T-cell (primary cell): Measurements from ENCODE around the gene KAZN. TPM values are rescaled to one million over a fixed set of nuclear protein-coding genes. Genes with fewer than 3 reads are reported as not detected.

Source experiments
- ATAC-seq, 4 experiments: fragments of 200-7000 bp in 3 of 4; fragments of 150-1000 bp in 1 of 4; cut with Tn5 transposase; replicated peaks in 1 of 4; 1 replicate in 3 of 4; 2 replicates in 1 of 4; pipeline ENCODE4 v1.10.0; 2021; ENCODE audit warnings: moderate library complexity in 3 of 4, mild to moderate bottlenecking in 2 of 4, moderate number of reproducible peaks in 1 of 4
- CTCF ChIA-PET, 2 donors: fragments of 300-600 bp; sonication (Branson Sonifier 250); formaldehyde crosslinking; loops; one replicate each; lab custom pipeline; 2022; ENCODE audit warnings: antibody characterized with exemption in 2 of 2; lab: Charles Lee
- POLR2A ChIA-PET, 2 donors: fragments of 300-600 bp; sonication (Branson Sonifier 250); formaldehyde crosslinking; loops; one replicate each; lab custom pipeline; 2022; ENCODE audit warnings: antibody characterized with exemption in 2 of 2; lab: Charles Lee
- DNase-seq, 35 experiments: peaks; one replicate each; pipeline versions ENCODE4 v3.0.0 to v3.0.0-alpha.2; 2013 to 2023
- H3K27ac ChIP-seq: one replicate; pipeline ENCODE4 v1.5.1; 2013; ENCODE audit warnings: low read length
- H3K27me3 ChIP-seq, 2 experiments: replicated peaks in 1 of 2; 1 replicate in 1 of 2; 2 replicates in 1 of 2; pipeline versions ENCODE4 v1.6.1 to v1.7.0; 2013; ENCODE audit warnings: low read length in 1 of 2, mixed read lengths in 1 of 2; ENCODE audit not compliant: control insufficient read depth in 2 of 2, insufficient read depth in 2 of 2; ENCODE audit errors: extremely low read depth in 1 of 2
- H3K36me3 ChIP-seq, 2 donors: 1 replicate in 1 of 2; 2 replicates in 1 of 2; pipeline versions ENCODE4 v1.6.1 to v1.7.0; 2013; ENCODE audit warnings: low read length in 1 of 2; ENCODE audit not compliant: control insufficient read depth in 2 of 2, insufficient read depth in 1 of 2; ENCODE audit errors: extremely low read depth in 1 of 2
- H3K4me1 ChIP-seq, 2 experiments: 1 replicate in 1 of 2; 2 replicates in 1 of 2; pipeline versions ENCODE4 v1.6.1 to v1.7.0; 2013; ENCODE audit warnings: low read length in 2 of 2, mixed read lengths in 1 of 2; ENCODE audit not compliant: insufficient read depth in 2 of 2, control insufficient read depth in 1 of 2; ENCODE audit errors: extremely low read depth in 1 of 2
- H3K4me3 ChIP-seq, 2 donors: 1 replicate in 1 of 2; 2 replicates in 1 of 2; pipeline versions ENCODE4 v1.5.1 to v1.7.0; 2013; ENCODE audit warnings: mild to moderate bottlenecking in 2 of 2, low read length in 1 of 2, moderate library complexity in 1 of 2; ENCODE audit not compliant: control insufficient read depth in 1 of 2; ENCODE audit errors: extremely low read depth in 1 of 2
- H3K9me3 ChIP-seq: 2 replicates; pipeline ENCODE4 v1.7.0; 2013
- H3K27ac Mint-ChIP-seq, 2 donors: one replicate each; pipeline ENCODE4 v1.8.0; 2020 to 2021; ENCODE audit warnings: mild to moderate bottlenecking in 2 of 2, mixed read lengths in 2 of 2
- H3K27me3 Mint-ChIP-seq, 2 donors: one replicate each; pipeline ENCODE4 v1.8.0; 2021 to 2022; ENCODE audit warnings: mixed read lengths in 2 of 2
- H3K36me3 Mint-ChIP-seq: one replicate; pipeline ENCODE4 v1.8.0; 2021; ENCODE audit warnings: mixed read lengths
- H3K4me1 Mint-ChIP-seq, 3 donors: one replicate each; pipeline ENCODE4 v1.8.0; 2020 to 2022; ENCODE audit warnings: mixed read lengths in 3 of 3, mild to moderate bottlenecking in 1 of 3
- H3K4me3 Mint-ChIP-seq, 3 donors: one replicate each; pipeline ENCODE4 v1.8.0; 2020 to 2022; ENCODE audit warnings: mild to moderate bottlenecking in 3 of 3, mixed read lengths in 3 of 3, moderate library complexity in 3 of 3
- H3K9me3 Mint-ChIP-seq, 3 donors: one replicate each; pipeline ENCODE4 v1.8.0; 2020 to 2022; ENCODE audit warnings: mixed read lengths in 3 of 3
- WGBS: methylation state at CpG from one replicate; pipeline ENCODE4 v1.1.5; 2013; ENCODE audit warnings: missing lambda C conversion rate; ENCODE audit not compliant: insufficient coverage; 5-methylcytosine and 5-hydroxymethylcytosine counted together
- total RNA-seq, 35 experiments: library from RNA in 6 of 35; stranded (reverse) in 6 of 35; fragments of 120-200 nt in 1 of 35; gene quantifications; one replicate each; pipeline versions ENCODE4 v1.2.1 to v1.2.4 and lab custom pipeline; 2013 to 2026

Gene KAZN
- total RNA-seq, 5 donors from 2014 or later (not counting 1 experiment from before 2014, with no cell fraction given): 0.18 to 0.58 (median 0.30) TPM

- no peak overlapping the region for H3K4me3 Mint-ChIP-seq
- H3K36me3 ChIP-seq: no peaks in the 10 kb centered on the region
- peaks cover 3% of the 10 kb centered on the region in 2 donors for H3K27me3 Mint-ChIP-seq
- 48% methylated on average over 5 of the region's 9 CpGs for WGBS
- ATAC-seq (no peak), DNase-seq (no peak)
- ChIA-PET POLR2A (no interaction called here), CTCF (no interaction called here)
- no peak overlapping the region for H3K27ac Mint-ChIP-seq
- H3K9me3 ChIP-seq: no peaks in the 10 kb centered on the region
- H3K4me3 ChIP-seq: no peak overlapping the region
- no peaks in the 10 kb centered on the region for H3K36me3 Mint-ChIP-seq
- H3K9me3 Mint-ChIP-seq: no peaks in the 10 kb centered on the region
- H3K4me1 ChIP-seq: no peaks in the 10 kb centered on the region
- peaks cover 0 to 5% of the 10 kb centered on the region in 2 experiments for H3K27me3 ChIP-seq
- H3K27ac ChIP-seq: no peak overlapping the region
- no peaks in the 10 kb centered on the region for H3K4me1 Mint-ChIP-seq
These were observed 202.1 kb downstream of the KAZN start for GRCh38 chr1:14800500-14801076.

- POLR2A ChIA-PET: no interaction called here
These were observed 204.7 kb downstream of the KAZN start for GRCh38 chr1:14803002-14803789.

GRCh38 chr1:14804626-14805025 is 206.1 kb downstream of the KAZN start:
- no peaks in the 10 kb centered on the region for H3K4me1 Mint-ChIP-seq
- Histone ChIP-seq H3K9me3 (no peaks in the 10 kb centered on the region), H3K4me1 (no peaks in the 10 kb centered on the region), H3K4me3 (no peak overlapping the region), H3K36me3 (no peaks in the 10 kb centered on the region), H3K27ac (no peak overlapping the region), H3K27me3 (peaks cover 0 to 8% of the 10 kb centered on the region in 2 experiments)
- ChIA-PET CTCF (no interaction called here), POLR2A (no interaction called here)
- DNase-seq (no peak), ATAC-seq (no peak)
- H3K9me3 Mint-ChIP-seq: peaks cover 3 to 15% (median 10%) of the 10 kb centered on the region in 3 donors
- WGBS: 47% methylated on average over 2 of the region's 5 CpGs
- H3K27me3 Mint-ChIP-seq: peaks cover 0 to 3% of the 10 kb centered on the region in 2 donors
- H3K4me3 Mint-ChIP-seq: no peak overlapping the region
- H3K27ac Mint-ChIP-seq: no peak overlapping the region
- no peaks in the 10 kb centered on the region for H3K36me3 Mint-ChIP-seq

More at GRCh38 chr1:14803002-14803789, 204.7 kb downstream of the KAZN start:
- ATAC-seq (no peak), DNase-seq (no peak)
- H3K36me3 ChIP-seq: no peaks in the 10 kb centered on the region
- Mint-ChIP-seq H3K27ac (no peak overlapping the region), H3K27me3 (peaks cover 0 to 3% of the 10 kb centered on the region in 2 donors), H3K4me1 (no peaks in the 10 kb centered on the region), H3K36me3 (no peaks in the 10 kb centered on the region), H3K4me3 (no peak overlapping the region), H3K9me3 (peaks cover 0 to 12% (median 10%) of the 10 kb centered on the region in 3 donors)
- peaks cover 0 to 5% of the 10 kb centered on the region in 2 experiments for H3K27me3 ChIP-seq
- CTCF ChIA-PET: no interaction called here
- no peaks in the 10 kb centered on the region for H3K4me1 ChIP-seq
- H3K27ac ChIP-seq: no peak overlapping the region
- no peaks in the 10 kb centered on the region for H3K9me3 ChIP-seq
- H3K4me3 ChIP-seq: no peak overlapping the region
- 89% methylated on average over 12 of the region's 19 CpGs for WGBS

- Histone ChIP-seq H3K4me1 (no peaks in the 10 kb centered on the region), H3K27me3 (peaks cover 0 to 8% of the 10 kb centered on the region in 2 experiments), H3K9me3 (no peaks in the 10 kb centered on the region), H3K4me3 (no peak overlapping the region), H3K27ac (no peak overlapping the region), H3K36me3 (no peaks in the 10 kb centered on the region)
- WGBS: 37% methylated on average over 1 of the region's 2 CpGs
- ChIA-PET POLR2A (no interaction called here), CTCF (no interaction called here)
- DNase-seq (no peak), ATAC-seq (no peak)
- H3K36me3 Mint-ChIP-seq: no peaks in the 10 kb centered on the region
- H3K4me3 Mint-ChIP-seq: no peak overlapping the region
- H3K4me1 Mint-ChIP-seq: no peaks in the 10 kb centered on the region
- H3K27me3 Mint-ChIP-seq: peaks cover 0 to 3% of the 10 kb centered on the region in 2 donors
- peaks cover 3 to 15% (median 10%) of the 10 kb centered on the region in 3 donors for H3K9me3 Mint-ChIP-seq
- no peak overlapping the region for H3K27ac Mint-ChIP-seq
These were observed 208.3 kb downstream of the KAZN start for GRCh38 chr1:14806772-14807171.

- no peak for DNase-seq
- no peak overlapping the region for H3K4me3 Mint-ChIP-seq
- peaks cover 3 to 15% (median 10%) of the 10 kb centered on the region in 3 donors for H3K9me3 Mint-ChIP-seq
- H3K36me3 Mint-ChIP-seq: no peaks in the 10 kb centered on the region
- H3K27me3 Mint-ChIP-seq: peaks cover 0 to 3% of the 10 kb centered on the region in 2 donors
- H3K27me3 ChIP-seq: peaks cover 0 to 5% of the 10 kb centered on the region in 2 experiments
- no peak overlapping the region for H3K27ac Mint-ChIP-seq
- no peaks in the 10 kb centered on the region for H3K9me3 ChIP-seq
- no peaks in the 10 kb centered on the region for H3K4me1 ChIP-seq
- CTCF ChIA-PET: no interaction called here
- POLR2A ChIA-PET: no interaction called here
- H3K36me3 ChIP-seq: no peaks in the 10 kb centered on the region
- H3K27ac ChIP-seq: no peak overlapping the region
- H3K4me3 ChIP-seq: no peak overlapping the region
- no peak for ATAC-seq
- WGBS: no CpG with 5 or more reads among the region's 2 CpGs
- H3K4me1 Mint-ChIP-seq: no peaks in the 10 kb centered on the region
These were observed 210.3 kb downstream of the KAZN start for GRCh38 chr1:14808768-14809167.

- H3K9me3 Mint-ChIP-seq: peaks cover 3 to 15% (median 10%) of the 10 kb centered on the region in 3 donors
- Histone ChIP-seq H3K27ac (no peak overlapping the region), H3K27me3 (peaks cover 0 to 5% of the 10 kb centered on the region in 2 experiments), H3K4me1 (no peaks in the 10 kb centered on the region), H3K4me3 (no peak overlapping the region), H3K36me3 (no peaks in the 10 kb centered on the region), H3K9me3 (no peaks in the 10 kb centered on the region)
- 84% methylated on average over 2 of the region's 9 CpGs for WGBS
- H3K36me3 Mint-ChIP-seq: no peaks in the 10 kb centered on the region
- H3K27ac Mint-ChIP-seq: no peak overlapping the region
- ChIA-PET CTCF (no interaction called here), POLR2A (no interaction called here)
- DNase-seq (no peak), ATAC-seq (no peak)
- H3K27me3 Mint-ChIP-seq: no peaks in the 10 kb centered on the region
- no peak overlapping the region for H3K4me3 Mint-ChIP-seq
- H3K4me1 Mint-ChIP-seq: no peaks in the 10 kb centered on the region
These were observed 210.9 kb downstream of the KAZN start for GRCh38 chr1:14809191-14809981.
